ENCODE measurements around the gene LMO7. TPM values are rescaled to one million over a fixed set of nuclear protein-coding genes. Genes with fewer than 3 reads are reported as not detected.

The LMO7 gene
- total and polyA plus RNA-seq, 2 of the 8 experiments (the other 6 are each of a cell fraction or from before 2014, with no cell fraction given): 8.1 to 28.3 TPM

- TF ChIP-seq CHD7 (IDR thresholded peaks at IDR 0.05; ENCODE audit: insufficient replicate concordance, low read length): no peak
- TF ChIP-seq KDM4A (IDR thresholded peaks at IDR 0.05; ENCODE audit: low read depth, low read length, severe bottlenecking): no peak
- TF ChIP-seq MAX (IDR thresholded peaks at IDR 0.05): no peak
- no peak for TF ChIP-seq TCF12 (IDR thresholded peaks at IDR 0.05; ENCODE audit: low read depth, low read length)
- no peak for TF ChIP-seq SUZ12 (IDR thresholded peaks at IDR 0.05; ENCODE audit: low read length)
- TF ChIP-seq CBX5 (IDR thresholded peaks at IDR 0.05; ENCODE audit: low read depth, low read length): no peak
- no peak for TF ChIP-seq EGR1 (IDR thresholded peaks at IDR 0.05; ENCODE audit: borderline replicate concordance, low read depth, low read length)
- TF ChIP-seq MAFK (IDR thresholded peaks at IDR 0.05; ENCODE audit: low read depth, low read length): no peak
- no peak for TF ChIP-seq JUND (IDR thresholded peaks at IDR 0.05; ENCODE audit: low read length)
- no peak for TF ChIP-seq BACH1 (IDR thresholded peaks at IDR 0.05; ENCODE audit: low read length)
- TF ChIP-seq SIX5 (IDR thresholded peaks at IDR 0.05; ENCODE audit: low read depth, low read length): no peak
- no peak for TF ChIP-seq SP4 (IDR thresholded peaks at IDR 0.05; ENCODE audit: low read length)
Measured at GRCh38 chr13:75797719-75798118, 161.6 kb downstream of the LMO7 start (continued).
